ENCODE results near the gene CYREN. TPM values are rescaled to one million over a fixed set of nuclear protein-coding genes. Genes with fewer than 3 reads are reported as not detected.

Gene CYREN
- total and polyA plus RNA-seq, 2 donors (not counting 1 experiment from before 2014, with no cell fraction given): 24.4 to 34.5 TPM

DNA sequence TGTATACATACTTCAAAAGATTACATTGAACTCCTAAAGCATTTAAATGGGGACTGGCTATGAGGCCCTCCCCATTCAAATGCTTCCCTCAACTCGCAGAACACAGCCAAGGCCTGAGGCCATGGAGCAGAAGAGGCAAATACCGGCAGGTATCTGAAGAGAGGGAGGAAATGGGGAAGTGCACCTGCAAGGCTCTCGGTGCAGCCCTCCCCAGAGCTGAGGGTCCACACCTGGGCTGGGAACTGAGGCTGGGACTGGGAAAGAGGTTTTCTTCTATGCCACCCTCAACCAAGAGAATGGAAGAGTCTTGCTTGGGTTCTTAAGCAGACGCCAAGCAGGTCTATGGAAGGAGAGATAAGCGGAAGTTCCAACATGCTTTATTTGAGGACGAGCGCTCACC is 13.0 kb upstream of the CYREN start:
- peaks cover 18% of the 10 kb centered on the region for H3K36me3 ChIP-seq (ENCODE audit: control insufficient read depth, insufficient read depth, low read length)
- no peak overlapping the region for H3K4me2 ChIP-seq (ENCODE audit: extremely low read depth, insufficient read depth, low read length)
- no peak overlapping the region for H2AFZ ChIP-seq (ENCODE audit: low read length)
- no peak for TF ChIP-seq EZH2 (IDR thresholded peaks at IDR 0.05; ENCODE audit: low read length, missing control alignments)
- TF ChIP-seq, protein P1, sequence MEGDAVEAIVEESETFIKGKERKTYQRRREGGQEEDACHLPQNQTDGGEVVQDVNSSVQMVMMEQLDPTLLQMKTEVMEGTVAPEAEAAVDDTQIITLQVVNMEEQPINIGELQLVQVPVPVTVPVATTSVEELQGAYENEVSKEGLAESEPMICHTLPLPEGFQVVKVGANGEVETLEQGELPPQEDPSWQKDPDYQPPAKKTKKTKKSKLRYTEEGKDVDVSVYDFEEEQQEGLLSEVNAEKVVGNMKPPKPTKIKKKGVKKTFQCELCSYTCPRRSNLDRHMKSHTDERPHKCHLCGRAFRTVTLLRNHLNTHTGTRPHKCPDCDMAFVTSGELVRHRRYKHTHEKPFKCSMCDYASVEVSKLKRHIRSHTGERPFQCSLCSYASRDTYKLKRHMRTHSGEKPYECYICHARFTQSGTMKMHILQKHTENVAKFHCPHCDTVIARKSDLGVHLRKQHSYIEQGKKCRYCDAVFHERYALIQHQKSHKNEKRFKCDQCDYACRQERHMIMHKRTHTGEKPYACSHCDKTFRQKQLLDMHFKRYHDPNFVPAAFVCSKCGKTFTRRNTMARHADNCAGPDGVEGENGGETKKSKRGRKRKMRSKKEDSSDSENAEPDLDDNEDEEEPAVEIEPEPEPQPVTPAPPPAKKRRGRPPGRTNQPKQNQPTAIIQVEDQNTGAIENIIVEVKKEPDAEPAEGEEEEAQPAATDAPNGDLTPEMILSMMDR (conservative IDR thresholded peaks at IDR 0.05 in 1 of 2, IDR thresholded peaks at IDR 0.05 in 1 of 2; ENCODE audit: low read depth in 1 of 2, low read length in 2 of 2): no peak
- H3K79me2 ChIP-seq (ENCODE audit: control insufficient read depth, insufficient read depth, low read length): no peaks in the 10 kb centered on the region
- H4K20me1 ChIP-seq (ENCODE audit: control insufficient read depth, extremely low read depth, insufficient read depth, low read length): no peaks in the 10 kb centered on the region
- no peak overlapping the region for H3K4me3 ChIP-seq (replicated peaks in 1 of 4; ENCODE audit: control extremely low read depth in 1 of 4, insufficient read depth in 1 of 4, low read depth in 3 of 4, low read length in 4 of 4)
- no peaks in the 10 kb centered on the region for H3K27me3 ChIP-seq (ENCODE audit: control insufficient read depth, insufficient read depth, low read length)
- no peak overlapping the region for H3K9ac ChIP-seq (ENCODE audit: insufficient read depth, low read length)
- H3K27ac ChIP-seq (ENCODE audit: insufficient read depth, low read length): no peak overlapping the region
- no peaks in the 10 kb centered on the region for H3K4me1 ChIP-seq (ENCODE audit: control insufficient read depth, extremely low read depth, insufficient read depth, low read length)
- H3K9me3 ChIP-seq (ENCODE audit: control insufficient read depth, insufficient read depth, low read depth, low read length): peaks cover 2% of the 10 kb centered on the region
- DNase-seq (ENCODE audit: low read depth in 2 of 2): no peak

DNA sequence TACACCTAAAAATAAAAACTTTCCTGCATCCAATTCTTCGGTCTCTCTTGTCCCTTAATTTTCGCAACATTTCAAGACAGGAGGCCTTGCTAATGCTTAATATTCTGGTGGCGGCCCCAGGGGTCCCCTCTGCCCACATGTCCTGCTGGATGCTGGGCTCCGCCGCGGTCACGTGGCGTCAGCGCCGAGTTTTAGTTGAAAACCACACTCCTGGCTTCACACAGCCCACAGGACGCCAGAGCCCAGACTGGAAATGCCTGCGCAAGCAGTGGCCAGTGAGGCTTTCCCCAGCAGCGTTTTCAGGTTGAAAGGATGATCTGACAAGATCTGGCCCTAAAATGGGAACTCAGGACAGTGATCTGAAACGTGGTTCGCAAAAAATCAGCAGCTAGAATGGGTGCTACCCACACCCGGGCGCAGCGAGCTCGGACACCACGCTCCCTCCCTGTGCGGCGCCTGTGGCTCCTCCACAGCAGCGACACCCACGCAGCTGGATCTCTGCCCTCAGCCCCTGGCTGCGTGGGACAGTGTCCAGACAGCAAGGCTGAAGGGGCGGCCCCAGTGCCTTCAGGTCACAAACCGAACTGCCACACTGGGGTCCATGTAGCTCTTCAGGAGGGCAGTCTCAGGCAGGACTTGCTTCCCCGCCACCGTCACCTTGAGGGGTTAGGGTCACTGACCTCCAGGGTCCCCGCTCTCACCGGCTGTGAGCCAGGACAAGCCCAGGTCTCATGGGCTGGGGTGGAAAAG is 11.6 kb upstream of the CYREN start:
- TF ChIP-seq EZH2 (IDR thresholded peaks at IDR 0.05; ENCODE audit: low read length, missing control alignments): no peak
- TF ChIP-seq, protein P1 (conservative IDR thresholded peaks at IDR 0.05 in 1 of 2, IDR thresholded peaks at IDR 0.05 in 1 of 2; ENCODE audit: low read depth in 1 of 2, low read length in 2 of 2): no peak
- Histone ChIP-seq H3K27me3 (ENCODE audit: control insufficient read depth, insufficient read depth, low read length) (no peaks in the 10 kb centered on the region), H3K4me1 (ENCODE audit: control insufficient read depth, extremely low read depth, insufficient read depth, low read length) (no peaks in the 10 kb centered on the region), H3K9ac (ENCODE audit: insufficient read depth, low read length) (no peak overlapping the region), H3K4me3 (replicated peaks in 1 of 4; ENCODE audit: control extremely low read depth in 1 of 4, insufficient read depth in 1 of 4, low read depth in 3 of 4, low read length in 4 of 4) (no peak overlapping the region), H3K27ac (ENCODE audit: insufficient read depth, low read length) (no peak overlapping the region), H3K36me3 (ENCODE audit: control insufficient read depth, insufficient read depth, low read length) (peaks cover 13% of the 10 kb centered on the region), H3K79me2 (ENCODE audit: control insufficient read depth, insufficient read depth, low read length) (no peaks in the 10 kb centered on the region), H3K4me2 (ENCODE audit: extremely low read depth, insufficient read depth, low read length) (no peak overlapping the region), H2AFZ (ENCODE audit: low read length) (no peak overlapping the region), H4K20me1 (ENCODE audit: control insufficient read depth, extremely low read depth, insufficient read depth, low read length) (no peaks in the 10 kb centered on the region), H3K9me3 (ENCODE audit: control insufficient read depth, insufficient read depth, low read depth, low read length) (peaks cover 2% of the 10 kb centered on the region)
- DNase-seq (ENCODE audit: low read depth in 2 of 2): no peak

DNA sequence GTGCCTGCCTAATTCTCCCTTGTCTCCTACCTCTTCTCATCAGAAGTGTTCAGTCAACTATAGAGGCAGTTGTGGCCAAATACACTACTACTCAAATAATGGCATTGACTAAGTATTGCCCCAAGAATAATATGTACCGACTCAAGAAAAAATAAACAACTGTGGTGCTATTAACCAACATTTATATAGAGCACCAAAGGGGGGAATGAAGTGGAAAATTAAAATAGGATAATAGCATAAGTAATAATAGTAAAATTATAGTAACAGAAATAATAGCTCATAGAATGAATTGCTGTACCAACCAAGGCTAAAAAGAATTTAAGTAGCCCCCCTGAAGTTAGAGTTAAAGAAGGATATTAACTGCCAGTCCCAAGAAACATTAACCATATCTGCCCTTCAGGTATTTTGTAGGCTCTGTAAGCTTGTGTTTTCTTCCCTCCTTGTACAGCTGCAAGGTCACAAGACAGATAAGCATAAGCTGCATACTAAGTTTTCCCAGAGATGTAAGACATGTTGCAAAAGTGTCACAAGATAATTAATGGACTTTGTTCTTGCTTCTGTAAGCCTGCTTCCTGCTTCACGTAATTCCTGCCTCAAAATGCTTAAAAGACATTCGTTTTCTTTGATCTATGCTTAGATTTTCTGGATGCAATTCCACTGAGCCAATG is 10.9 kb upstream of the CYREN start:
- DNase-seq (ENCODE audit: low read depth in 2 of 2): no peak
- Histone ChIP-seq H3K79me2 (ENCODE audit: control insufficient read depth, insufficient read depth, low read length) (no peaks in the 10 kb centered on the region), H3K36me3 (ENCODE audit: control insufficient read depth, insufficient read depth, low read length) (peaks cover 9% of the 10 kb centered on the region), H3K27me3 (ENCODE audit: control insufficient read depth, insufficient read depth, low read length) (no peaks in the 10 kb centered on the region), H3K4me3 (replicated peaks in 1 of 4; ENCODE audit: control extremely low read depth in 1 of 4, insufficient read depth in 1 of 4, low read depth in 3 of 4, low read length in 4 of 4) (no peak overlapping the region), H3K4me1 (ENCODE audit: control insufficient read depth, extremely low read depth, insufficient read depth, low read length) (no peaks in the 10 kb centered on the region), H3K9ac (ENCODE audit: insufficient read depth, low read length) (no peak overlapping the region), H3K27ac (ENCODE audit: insufficient read depth, low read length) (no peak overlapping the region), H3K9me3 (ENCODE audit: control insufficient read depth, insufficient read depth, low read depth, low read length) (peaks cover 2% of the 10 kb centered on the region), H2AFZ (ENCODE audit: low read length) (no peak overlapping the region), H4K20me1 (ENCODE audit: control insufficient read depth, extremely low read depth, insufficient read depth, low read length) (no peaks in the 10 kb centered on the region), H3K4me2 (ENCODE audit: extremely low read depth, insufficient read depth, low read length) (no peak overlapping the region)
- TF ChIP-seq EZH2 (IDR thresholded peaks at IDR 0.05; ENCODE audit: low read length, missing control alignments): no peak
- TF ChIP-seq, protein P1 (conservative IDR thresholded peaks at IDR 0.05 in 1 of 2, IDR thresholded peaks at IDR 0.05 in 1 of 2; ENCODE audit: low read depth in 1 of 2, low read length in 2 of 2): no peak
